Activated CD4-positive, alpha-beta memory T cell treated with anti-CD3 and anti-CD28 coated beads, Interleukin-2, amount 10 ng/mL, durations not matched to agents 7 days and 5 days (primary cell): Measurements from ENCODE around the gene CAPN9. TPM values are rescaled to one million over a fixed set of nuclear protein-coding genes. Genes with fewer than 3 reads are reported as not detected.
"Not testable (repeated sequence)": the region's sequence is repeated elsewhere in the genome, so short reads cannot be mapped to it uniquely, and the experiment has no call there.

Experiments used
- CTCF ChIA-PET: fragments of 350-600 bp; sonication (Branson Sonifier 250); formaldehyde crosslinking; loops from one replicate; lab custom pipeline; 2021; ENCODE audit warnings: antibody characterized with exemption, inconsistent platforms; lab: Charles Lee
- POLR2A ChIA-PET: fragments of 350-600 bp; sonication (Branson Sonifier 250); formaldehyde crosslinking; loops from one replicate; lab custom pipeline; 2021; ENCODE audit warnings: antibody characterized with exemption; lab: Charles Lee
- DNase-seq: peaks from one replicate; pipeline ENCODE4 v3.0.0-alpha.2; 2020
- H3K27ac Mint-ChIP-seq: one replicate; pipeline ENCODE4 v1.8.0; 2021; ENCODE audit warnings: mild to moderate bottlenecking, mixed read lengths
- H3K27me3 Mint-ChIP-seq: one replicate; pipeline ENCODE4 v1.8.0; 2021; ENCODE audit warnings: mixed read lengths
- H3K36me3 Mint-ChIP-seq: one replicate; pipeline ENCODE4 v1.8.0; 2021; ENCODE audit warnings: low read depth, mixed read lengths
- H3K4me1 Mint-ChIP-seq: one replicate; pipeline ENCODE4 v1.8.0; 2021; ENCODE audit warnings: mixed read lengths
- H3K4me3 Mint-ChIP-seq: one replicate; pipeline ENCODE4 v1.8.0; 2021; ENCODE audit warnings: mild to moderate bottlenecking, mixed read lengths
- H3K9me3 Mint-ChIP-seq: one replicate; pipeline ENCODE4 v1.8.0; 2021; ENCODE audit warnings: mixed read lengths
- total RNA-seq, 2 experiments: library from RNA; stranded (reverse); gene quantifications; one replicate each; pipeline ENCODE4 v1.2.3, GENCODE V29; 2021

Gene CAPN9
- total RNA-seq, 2 experiments from 2014 or later: not detected

DNA sequence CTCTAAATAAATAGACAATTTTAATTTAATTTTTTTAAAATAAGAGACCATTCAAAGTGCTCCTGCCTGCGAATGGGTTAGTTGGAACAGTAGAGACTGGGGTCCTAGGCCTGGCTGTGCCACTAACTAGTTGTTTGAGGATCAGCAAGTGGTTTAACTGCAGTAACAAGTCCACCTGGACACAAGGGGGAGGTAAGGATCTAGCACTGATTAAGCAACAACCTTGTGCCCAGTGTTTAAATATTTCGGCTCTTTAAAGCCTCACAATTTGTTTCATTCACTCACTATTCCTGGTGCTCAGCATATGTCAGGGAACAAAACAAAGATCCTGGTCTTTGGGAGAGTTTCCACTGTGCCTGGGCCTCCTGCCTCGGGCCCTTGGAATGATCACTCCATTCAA is 31.7 kb upstream of the CAPN9 start:
- Mint-ChIP-seq H3K27me3 (peaks cover 6% of the 10 kb centered on the region), H3K9me3 (peaks cover under 1% of the 10 kb centered on the region), H3K36me3 (no peaks in the 10 kb centered on the region), H3K4me1 (no peaks in the 10 kb centered on the region), H3K4me3 (no peak overlapping the region), H3K27ac (no peak overlapping the region)
- no peak for DNase-seq
- POLR2A ChIA-PET: no interaction called here
- CTCF ChIA-PET: no interaction called here

DNA sequence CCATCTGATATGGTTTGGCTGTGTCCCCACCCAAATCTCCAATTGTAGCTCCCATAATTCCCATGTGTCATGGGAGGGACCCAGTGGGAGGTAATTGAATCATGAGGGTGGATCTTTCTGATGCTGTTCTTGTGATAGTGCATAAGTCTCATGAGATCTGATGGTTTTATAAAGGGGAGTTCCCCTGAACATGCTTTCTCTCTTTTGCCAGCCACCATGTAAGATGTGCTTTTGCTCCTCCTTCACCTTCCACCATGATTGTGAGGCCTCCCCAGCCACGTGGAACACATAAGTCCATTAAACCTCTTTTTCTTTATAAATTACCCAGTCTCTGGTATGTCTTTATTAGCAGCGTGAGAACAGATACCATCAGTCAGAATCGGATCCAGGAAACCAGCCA is 30.7 kb upstream of the CAPN9 start:
- H3K4me1 Mint-ChIP-seq, CTCF ChIA-PET, H3K27ac Mint-ChIP-seq, H3K27me3 Mint-ChIP-seq, H3K9me3 Mint-ChIP-seq, H3K4me3 Mint-ChIP-seq, DNase-seq, H3K36me3 Mint-ChIP-seq, POLR2A ChIA-PET: not testable (repeated sequence)

DNA sequence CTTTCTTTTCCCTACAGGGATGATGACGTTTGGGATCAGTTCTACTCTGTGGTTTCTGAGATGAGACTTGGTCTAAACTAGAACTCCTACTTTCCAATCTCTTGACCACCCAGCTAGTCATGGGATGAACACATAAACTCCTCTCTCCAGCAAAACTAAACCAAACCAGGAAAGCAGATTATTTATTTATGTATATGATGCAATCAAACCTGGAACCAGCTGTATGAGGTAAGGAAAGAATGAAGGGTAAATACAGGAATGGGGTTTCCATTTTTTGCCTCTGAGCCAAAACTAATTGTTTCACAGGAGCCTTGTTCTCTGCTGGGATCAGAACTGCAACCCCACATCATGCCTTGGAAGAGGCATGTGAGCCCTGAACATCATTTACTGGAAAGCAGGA is 29.9 kb upstream of the CAPN9 start:
- Mint-ChIP-seq H3K27ac (no peak overlapping the region), H3K36me3 (no peaks in the 10 kb centered on the region), H3K4me1 (no peaks in the 10 kb centered on the region), H3K9me3 (peaks cover 6% of the 10 kb centered on the region), H3K27me3 (peaks cover 11% of the 10 kb centered on the region), H3K4me3 (no peak overlapping the region)
- CTCF ChIA-PET: no interaction called here
- DNase-seq: no peak
- POLR2A ChIA-PET: no interaction called here

DNA sequence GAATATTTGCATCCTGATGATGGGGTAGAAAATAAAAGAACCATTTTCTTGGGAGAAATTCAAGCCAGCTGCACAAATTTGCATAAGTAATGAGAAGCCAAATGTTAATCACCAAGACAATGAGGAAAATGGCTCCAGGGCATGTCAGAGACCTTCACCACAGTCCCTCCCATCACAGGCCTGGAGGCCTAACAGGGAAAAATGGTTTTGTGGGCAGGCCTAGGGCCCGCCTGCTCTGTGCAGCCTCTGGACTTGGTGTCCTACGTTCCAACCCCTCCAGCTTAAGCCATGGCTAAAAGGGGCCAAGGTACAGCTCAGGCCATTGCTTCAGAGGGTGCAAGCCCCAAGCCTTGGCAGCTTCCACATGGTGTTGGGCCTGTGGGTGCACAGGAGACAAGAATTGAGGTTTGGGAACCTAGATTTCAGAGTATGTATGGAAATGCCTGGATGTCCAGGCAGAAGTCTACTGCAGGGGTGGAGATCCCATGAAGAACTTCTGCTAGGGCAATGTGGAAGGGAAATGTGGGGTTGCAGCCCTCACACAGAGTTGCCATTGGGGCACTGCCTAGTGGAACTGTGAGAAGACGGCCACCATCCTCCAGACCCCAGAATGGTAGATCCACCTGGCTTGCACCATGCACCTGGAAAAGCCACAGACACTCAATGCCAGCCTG is 25.2 kb upstream of the CAPN9 start:
- POLR2A ChIA-PET, H3K9me3 Mint-ChIP-seq, H3K36me3 Mint-ChIP-seq, H3K4me3 Mint-ChIP-seq, DNase-seq, H3K27ac Mint-ChIP-seq, H3K4me1 Mint-ChIP-seq, H3K27me3 Mint-ChIP-seq, CTCF ChIA-PET: not testable (repeated sequence)

DNA sequence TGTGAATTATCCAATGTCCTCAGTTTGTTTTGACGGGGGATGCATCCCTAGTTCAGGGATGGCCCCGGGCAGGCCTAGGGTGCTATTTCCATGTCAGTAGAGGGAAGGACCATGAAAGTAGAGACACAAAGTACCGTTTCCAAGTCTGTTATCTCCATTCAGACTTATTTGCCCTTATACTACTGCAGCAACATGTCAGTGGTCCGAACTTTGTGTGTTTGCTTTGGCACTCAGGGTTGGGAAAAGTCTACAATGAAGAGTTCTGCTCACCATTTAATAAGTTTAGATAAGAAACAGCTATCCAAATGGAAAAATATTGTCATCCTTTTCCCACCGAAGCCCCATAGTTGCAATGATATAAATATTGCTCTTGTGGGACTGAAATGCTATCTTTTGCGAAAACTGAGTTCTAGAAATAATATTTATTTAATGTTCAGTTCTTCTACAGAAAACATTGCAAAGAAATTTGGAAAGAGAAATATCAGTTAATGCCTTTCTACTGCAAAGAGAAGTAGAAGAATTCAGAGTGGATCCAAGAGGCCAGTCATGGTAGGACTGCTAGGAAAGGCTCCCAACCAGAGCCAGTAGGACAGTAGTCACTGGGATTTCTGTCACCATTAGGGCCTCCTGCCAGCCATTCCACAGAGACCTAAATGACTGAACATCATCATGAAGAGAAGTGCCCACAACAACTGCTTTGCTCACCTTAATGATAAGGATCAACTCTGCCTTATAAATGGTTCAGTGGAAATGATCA is 21.8 kb upstream of the CAPN9 start:
- Mint-ChIP-seq H3K27me3 (peaks cover 10% of the 10 kb centered on the region), H3K36me3 (no peaks in the 10 kb centered on the region), H3K4me3 (no peak overlapping the region), H3K27ac (no peak overlapping the region), H3K4me1 (no peaks in the 10 kb centered on the region), H3K9me3 (peaks cover 6% of the 10 kb centered on the region)
- no peak for DNase-seq
- ChIA-PET CTCF (no interaction called here), POLR2A (no interaction called here)

DNA sequence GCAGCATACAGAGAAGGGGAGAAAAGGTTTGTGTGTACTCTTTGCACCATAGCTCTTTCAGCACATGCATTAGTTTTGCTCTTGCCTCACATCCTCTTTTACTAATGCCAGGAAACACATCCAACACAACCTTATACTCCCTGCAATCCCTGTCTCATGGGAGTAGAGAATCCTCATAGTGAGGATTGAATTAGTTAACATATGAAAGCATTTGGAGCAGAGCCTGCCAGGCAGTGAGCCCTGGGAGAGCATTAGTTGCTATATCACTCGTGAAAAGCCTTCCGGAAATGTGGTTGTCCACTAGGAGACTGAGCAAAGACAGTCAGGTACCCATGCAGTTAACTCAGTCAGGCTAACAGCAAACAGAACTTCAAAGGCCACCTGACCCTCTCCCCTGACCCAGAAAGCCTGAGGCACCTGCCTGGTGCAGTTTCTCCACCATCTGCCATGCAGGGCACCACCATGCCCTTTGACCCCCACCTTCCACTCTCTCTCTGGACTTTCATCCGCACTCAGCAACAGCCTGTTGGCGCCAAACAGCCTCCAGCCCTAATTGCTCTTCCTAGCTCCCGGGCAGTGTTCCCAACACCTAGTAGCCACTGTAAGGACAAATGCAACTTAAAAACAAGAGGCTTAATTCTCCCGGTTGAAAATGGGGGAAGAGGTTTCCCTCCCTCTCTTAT is 18.3 kb upstream of the CAPN9 start:
- POLR2A ChIA-PET: no interaction called here
- no peaks in the 10 kb centered on the region for H3K9me3 Mint-ChIP-seq
- peaks cover 5% of the 10 kb centered on the region for H3K27me3 Mint-ChIP-seq
- H3K4me3 Mint-ChIP-seq: no peak overlapping the region
- no peak for DNase-seq
- CTCF ChIA-PET: interaction anchor here (1.2 kb wide), 1 partner anchor 85 kb away, joined by 3 read pairs; no protein-coding TSS in a partner anchor
- no peaks in the 10 kb centered on the region for H3K4me1 Mint-ChIP-seq
- no peaks in the 10 kb centered on the region for H3K36me3 Mint-ChIP-seq
- no peak overlapping the region for H3K27ac Mint-ChIP-seq

DNA sequence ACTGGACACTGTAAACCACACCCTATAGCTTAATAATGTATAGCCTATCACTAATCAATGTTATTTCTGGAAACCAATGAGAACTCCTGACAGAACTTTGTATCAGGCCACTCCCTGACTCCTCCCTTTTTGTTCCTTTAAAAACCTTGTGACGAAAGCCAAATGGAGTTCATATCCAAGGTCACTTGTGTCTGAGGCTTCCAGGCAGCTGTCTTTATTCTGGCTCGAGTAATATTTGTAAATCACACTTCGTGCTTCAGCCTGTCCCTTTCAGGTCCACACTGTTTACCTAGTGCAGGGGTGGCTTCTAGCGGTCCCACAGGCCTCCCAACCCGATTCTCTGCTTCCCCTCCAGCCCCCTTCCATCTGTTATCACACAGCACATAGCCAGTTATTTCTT is 16.2 kb upstream of the CAPN9 start:
- Mint-ChIP-seq H3K9me3 (no peaks in the 10 kb centered on the region), H3K36me3 (no peaks in the 10 kb centered on the region), H3K27me3 (peaks cover 5% of the 10 kb centered on the region), H3K27ac (no peak overlapping the region), H3K4me1 (no peaks in the 10 kb centered on the region), H3K4me3 (no peak overlapping the region)
- ChIA-PET POLR2A (no interaction called here), CTCF (no interaction called here)
- no peak for DNase-seq

DNA sequence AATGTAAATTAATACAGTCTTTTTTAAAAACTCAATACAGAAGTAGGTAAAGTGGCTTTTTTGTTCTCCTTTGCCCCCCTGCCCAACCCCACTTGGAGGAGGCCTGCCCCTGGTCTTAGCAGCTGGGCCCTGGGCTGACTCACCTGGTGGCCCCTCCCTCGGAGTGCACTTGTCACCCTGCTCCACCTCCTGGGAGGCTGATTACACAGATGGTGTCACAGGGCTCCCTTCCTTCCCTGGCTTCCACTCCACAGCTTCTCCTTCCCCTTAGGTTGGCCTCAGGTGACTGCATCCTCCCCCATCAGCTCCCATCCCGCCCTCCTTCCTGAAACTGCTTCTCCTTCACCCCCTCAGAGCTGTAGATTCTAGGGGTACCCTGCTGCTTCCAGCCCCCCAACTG is 11.7 kb upstream of the CAPN9 start:
- Mint-ChIP-seq H3K9me3 (no peaks in the 10 kb centered on the region), H3K4me3 (no peak overlapping the region), H3K36me3 (no peaks in the 10 kb centered on the region), H3K4me1 (no peaks in the 10 kb centered on the region), H3K27ac (no peak overlapping the region), H3K27me3 (peaks cover 4% of the 10 kb centered on the region)
- ChIA-PET POLR2A (no interaction called here), CTCF (no interaction called here)
- DNase-seq: no peak

DNA sequence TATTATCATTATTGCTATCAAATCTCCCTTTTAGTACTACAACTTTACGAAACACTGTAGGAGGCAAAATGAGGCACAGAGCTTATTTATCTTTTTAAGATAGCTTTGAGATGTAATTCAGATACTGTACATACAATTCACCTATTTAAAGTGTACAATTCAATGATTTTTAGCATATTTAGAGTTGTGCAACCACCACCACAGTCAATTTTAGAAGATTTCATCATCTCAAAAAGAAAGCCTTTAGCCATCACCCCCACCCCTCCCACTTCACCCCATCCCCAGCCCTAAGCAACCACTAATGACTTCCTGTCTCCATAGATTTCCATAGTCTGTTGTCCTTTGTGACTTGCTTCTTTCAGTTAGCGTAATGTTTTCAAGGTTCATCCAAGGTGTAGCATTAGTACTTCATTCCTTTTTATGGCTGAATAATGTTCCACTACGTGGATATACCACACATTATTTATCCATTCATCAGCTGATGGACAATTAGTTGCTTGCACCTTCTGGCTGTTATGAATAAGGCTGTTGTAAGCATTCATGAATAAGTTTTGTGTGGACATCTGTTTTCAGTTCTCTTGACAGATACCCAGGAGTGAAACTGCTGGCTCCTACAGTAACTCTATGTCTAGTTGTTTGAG is 9.4 kb upstream of the CAPN9 start:
- ChIA-PET CTCF (no interaction called here), POLR2A (no interaction called here)
- Mint-ChIP-seq H3K9me3 (no peaks in the 10 kb centered on the region), H3K4me1 (no peaks in the 10 kb centered on the region), H3K27ac (no peak overlapping the region), H3K27me3 (peaks cover 4% of the 10 kb centered on the region), H3K4me3 (no peak overlapping the region), H3K36me3 (no peaks in the 10 kb centered on the region)
- no peak for DNase-seq

DNA sequence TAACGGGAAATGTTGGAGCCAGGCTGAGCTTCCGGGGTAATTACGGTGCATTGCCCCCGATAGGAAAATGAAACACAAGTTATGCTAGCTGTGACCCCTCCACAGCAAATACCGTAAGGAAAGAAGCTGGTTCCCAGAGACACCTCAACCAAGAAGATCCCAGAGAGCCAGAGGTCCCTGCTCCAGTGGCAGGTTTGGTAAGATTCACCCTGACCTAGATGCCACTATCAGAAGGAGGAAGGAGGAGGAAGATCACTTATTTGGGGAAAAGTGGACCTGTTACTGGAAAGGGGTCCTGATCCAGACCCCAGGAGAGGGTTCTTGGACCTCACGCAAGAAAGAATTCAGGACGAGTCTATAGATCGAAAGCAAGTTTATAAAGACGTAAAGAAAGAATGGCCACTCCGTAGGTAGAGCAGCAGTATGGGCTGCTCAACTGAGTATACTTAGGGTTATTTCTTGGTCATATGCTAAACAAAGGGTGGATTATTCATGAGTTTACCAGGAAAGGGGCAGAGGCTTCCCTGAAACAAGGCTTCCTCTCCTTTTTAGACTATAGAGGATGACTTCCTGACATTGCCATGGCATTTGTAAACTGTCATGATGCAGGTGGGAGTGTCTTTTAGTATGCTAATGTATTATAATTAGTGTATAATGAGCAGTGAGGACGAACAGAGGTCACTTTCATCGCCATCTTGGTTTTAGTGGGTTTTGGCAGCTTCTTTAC is 7.5 kb upstream of the CAPN9 start:
- CTCF ChIA-PET: no interaction called here

DNA sequence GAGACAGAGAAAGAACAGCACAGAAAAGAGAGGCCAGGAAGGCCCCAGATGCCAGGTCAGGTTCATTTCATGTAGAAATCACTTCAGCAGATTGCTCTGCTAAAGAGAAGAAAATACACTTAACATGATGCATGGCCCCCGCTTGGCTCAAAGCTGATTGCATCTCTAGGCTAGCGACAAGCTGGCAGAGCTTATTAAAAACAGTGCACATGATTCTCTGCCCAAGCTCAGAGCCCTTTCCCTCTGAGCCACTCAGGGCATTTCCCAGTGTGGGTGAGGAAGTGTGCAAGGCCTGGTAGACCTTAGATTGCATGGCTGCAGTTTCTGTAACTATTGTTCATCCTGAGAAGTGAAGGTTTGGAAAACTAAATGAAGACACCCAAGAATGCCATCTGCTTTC is 3.3 kb upstream of the CAPN9 start:
- ChIA-PET CTCF (no interaction called here), POLR2A (no interaction called here)
- no peak for DNase-seq
- H3K4me1 Mint-ChIP-seq: no peaks in the 10 kb centered on the region
- no peaks in the 10 kb centered on the region for H3K9me3 Mint-ChIP-seq
- H3K4me3 Mint-ChIP-seq: no peak overlapping the region
- H3K27ac Mint-ChIP-seq: no peak overlapping the region
- H3K27me3 Mint-ChIP-seq: peaks cover 4% of the 10 kb centered on the region
- no peaks in the 10 kb centered on the region for H3K36me3 Mint-ChIP-seq

More for the DNA sequence above, 7.5 kb upstream of the CAPN9 start:
- H3K4me1 Mint-ChIP-seq: no peaks in the 10 kb centered on the region
- no peak overlapping the region for H3K27ac Mint-ChIP-seq
- H3K9me3 Mint-ChIP-seq: no peaks in the 10 kb centered on the region
- no peak overlapping the region for H3K4me3 Mint-ChIP-seq
- DNase-seq: no peak
- peaks cover 4% of the 10 kb centered on the region for H3K27me3 Mint-ChIP-seq
- H3K36me3 Mint-ChIP-seq: no peaks in the 10 kb centered on the region
- POLR2A ChIA-PET: no interaction called here

DNA sequence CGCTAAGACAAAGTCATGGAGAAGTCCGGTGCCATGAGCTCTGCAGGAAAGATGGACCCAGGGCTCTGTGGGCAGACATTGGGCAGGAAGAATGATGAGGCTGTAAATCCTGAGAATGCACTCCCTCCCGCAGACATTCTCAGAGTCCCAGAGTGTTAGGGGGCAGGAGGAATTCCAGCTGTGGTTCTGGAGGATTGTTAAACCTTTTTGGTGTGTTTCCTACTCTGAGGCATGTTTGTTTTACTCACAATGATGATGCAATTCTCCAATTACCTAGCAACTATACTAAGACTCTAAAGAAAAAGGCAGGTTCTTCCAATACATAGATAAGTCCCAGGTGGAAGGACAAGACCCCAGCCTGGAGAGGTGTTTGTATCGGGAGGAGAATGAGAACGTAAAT is 2.8 kb upstream of the CAPN9 start:
- Mint-ChIP-seq H3K9me3 (no peaks in the 10 kb centered on the region), H3K4me1 (no peaks in the 10 kb centered on the region), H3K4me3 (no peak overlapping the region), H3K27ac (no peak overlapping the region), H3K36me3 (no peaks in the 10 kb centered on the region), H3K27me3 (peaks cover 4% of the 10 kb centered on the region)
- POLR2A ChIA-PET: no interaction called here
- no peak for DNase-seq
- CTCF ChIA-PET: no interaction called here

DNA sequence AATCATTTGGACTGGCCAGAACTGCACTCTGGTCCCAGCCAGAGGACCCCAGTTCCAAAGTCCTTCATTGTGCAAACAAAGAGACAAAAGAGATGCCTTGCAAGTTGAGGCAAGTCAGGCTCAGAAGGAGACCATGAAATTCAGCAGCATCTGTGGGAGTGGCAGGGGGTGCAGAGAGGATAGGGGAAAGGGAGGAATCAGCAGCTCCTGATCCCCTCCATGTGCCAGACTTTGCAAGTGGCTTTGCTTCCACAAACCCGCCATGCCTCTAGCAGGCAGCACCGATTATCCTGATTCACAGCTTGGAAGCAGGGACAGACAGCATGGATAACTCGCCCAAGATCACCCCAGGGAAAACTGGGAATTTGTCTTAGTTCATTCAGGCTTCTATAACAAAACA is 2.1 kb upstream of the CAPN9 start:
- Mint-ChIP-seq H3K36me3 (no peaks in the 10 kb centered on the region), H3K27ac (no peak overlapping the region), H3K4me3 (no peak overlapping the region), H3K4me1 (no peaks in the 10 kb centered on the region), H3K27me3 (peaks cover 4% of the 10 kb centered on the region), H3K9me3 (no peaks in the 10 kb centered on the region)
- ChIA-PET POLR2A (no interaction called here), CTCF (no interaction called here)
- no peak for DNase-seq
